PC-9 (cell line): ENCODE data around the gene ITGA2B. TPM values are rescaled to one million over a fixed set of nuclear protein-coding genes. Genes with fewer than 3 reads are reported as not detected.

Source experiments
- BruUV-seq: library from RNA; stranded (reverse); fragments of 400-500 nt; replicated peaks from 2 replicates; lab custom pipeline; 2021; lab: Mats Ljungman, UMichigan
- CTCF ChIA-PET: fragments of 300-600 bp; sonication (Branson Sonifier 250); formaldehyde crosslinking; loops from one replicate; lab custom pipeline; 2022; ENCODE audit warnings: antibody characterized with exemption; lab: Charles Lee
- POLR2A ChIA-PET: fragments of 300-600 bp; sonication (Branson Sonifier 250); formaldehyde crosslinking; loops from one replicate; lab custom pipeline; 2022; ENCODE audit warnings: antibody characterized with exemption; ENCODE audit not compliant: unreplicated experiment; lab: Charles Lee
- DNase-seq, 2 experiments: peaks; one replicate each; pipeline versions ENCODE4 v3.0.0 to v3.0.0-alpha.2; 2015 to 2022; ENCODE audit warnings: mixed read lengths in 1 of 2
- H2AFZ ChIP-seq: fragments of 200-600 bp; sonication (generic); 2 replicates; pipeline ENCODE4 v1.8.1; 2017; ENCODE audit warnings: antibody characterized with exemption
- H3F3A ChIP-seq: fragments of 200-600 bp; sonication (generic); 2 replicates; pipeline ENCODE4 v1.8.1; 2017; ENCODE audit warnings: antibody characterized with exemption, mild to moderate bottlenecking, low read depth; ENCODE audit not compliant: insufficient read depth
- H3K27ac ChIP-seq: fragments of 200-600 bp; sonication (generic); 2 replicates; pipeline ENCODE4 v1.6.1; 2016; ENCODE audit warnings: mixed run types
- H3K27me3 ChIP-seq: fragments of 200-600 bp; sonication (generic); 2 replicates; pipeline ENCODE4 v1.6.1; 2016; ENCODE audit warnings: low read depth, mixed run types; ENCODE audit not compliant: insufficient read depth
- H3K36me3 ChIP-seq: fragments of 200-600 bp; sonication (generic); 2 replicates; pipeline ENCODE4 v1.6.1; 2016; ENCODE audit warnings: low read depth, mixed run types
- H3K4me1 ChIP-seq: fragments of 200-600 bp; sonication (generic); replicated peaks from 2 replicates; pipeline ENCODE4 v1.6.1; 2016; ENCODE audit warnings: mixed run types; ENCODE audit not compliant: insufficient read depth
- H3K4me2 ChIP-seq: fragments of 200-600 bp; sonication (generic); 2 replicates; pipeline ENCODE4 v1.6.1; 2017; ENCODE audit warnings: mixed run types
- H3K4me3 ChIP-seq: fragments of 200-600 bp; sonication (generic); 2 replicates; pipeline ENCODE4 v1.6.1; 2016; ENCODE audit warnings: mixed run types
- H3K79me2 ChIP-seq: fragments of 200-600 bp; sonication (generic); 2 replicates; pipeline ENCODE4 v1.6.1; 2017; ENCODE audit warnings: low read depth, mixed run types
- H3K9me2 ChIP-seq: fragments of 200-600 bp; sonication (generic); 2 replicates; pipeline ENCODE4 v1.8.1; 2017; ENCODE audit warnings: mild to moderate bottlenecking; ENCODE audit not compliant: insufficient read depth
- H3K9me3 ChIP-seq: fragments of 200-600 bp; sonication (generic); 2 replicates; pipeline ENCODE4 v1.8.1; 2016; ENCODE audit warnings: low read depth; ENCODE audit not compliant: insufficient read depth
- H4K20me1 ChIP-seq: fragments of 200-600 bp; sonication (generic); 2 replicates; pipeline ENCODE4 v1.8.1; 2017; ENCODE audit not compliant: insufficient read depth
- EZH2 ChIP-seq: fragments of 200-600 bp; sonication (generic); IDR thresholded peaks from 2 replicates; pipeline ENCODE4 v1.8.0; 2017; ENCODE audit warnings: antibody characterized with exemption, low read depth
- intact Hi-C: fragments of 100-400 bp; cut with micrococcal nuclease; formaldehyde crosslinking; loops from one replicate; pipeline ENCODE4 v1.10.0; 2022; ENCODE audit not compliant: unreplicated experiment
- total RNA-seq: library from RNA; stranded (reverse); gene quantifications from 2 replicates; pipeline ENCODE4 v1.2.3, GENCODE V29; 2021
- TF ChIP-seq, protein P1 (sequence below): fragments of 200-600 bp; sonication (generic); conservative IDR thresholded peaks from 2 replicates; pipeline ENCODE4 v1.6.1; 2017; ENCODE audit warnings: mixed run types, antibody characterized with exemption, mild to moderate bottlenecking, moderate library complexity

Gene ITGA2B
- total RNA-seq, 1 experiment from 2014 or later, result 5.7 TPM

DNA sequence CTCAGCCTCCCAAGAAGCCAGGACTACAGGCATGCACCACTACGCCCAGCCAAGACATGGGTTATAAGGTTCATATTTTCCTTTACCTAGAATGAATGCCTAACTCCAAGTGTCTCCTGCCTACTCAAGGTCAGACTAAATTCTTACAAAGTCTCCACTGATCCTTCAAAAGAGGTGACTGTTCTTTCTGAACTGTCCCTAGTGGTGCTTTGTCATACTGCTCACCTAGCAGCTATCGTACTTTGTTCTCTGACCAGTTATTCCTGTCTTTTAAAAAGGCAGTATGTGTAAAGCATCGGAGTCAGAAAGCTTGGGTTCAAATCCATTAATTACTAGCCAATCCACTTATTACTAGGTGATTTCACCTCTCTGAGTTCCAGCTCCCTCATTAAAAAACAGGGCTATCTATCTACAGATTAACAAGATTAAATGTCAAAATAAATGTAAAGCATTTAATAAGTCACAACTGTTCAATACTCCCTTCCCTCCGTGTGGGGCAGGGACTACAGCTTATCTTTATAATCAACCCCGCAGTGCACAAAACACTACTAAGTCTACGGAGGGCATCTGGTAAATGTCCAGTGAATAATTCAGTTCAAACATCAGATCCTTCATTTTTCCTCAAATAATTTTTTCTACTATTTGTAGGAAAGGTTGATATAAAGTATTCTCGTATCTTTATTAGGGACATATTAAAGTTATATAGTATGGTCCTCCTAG is 20.0 kb upstream of the ITGA2B start:
- intact Hi-C loops, result loop anchor here (10.0 kb wide), 1 partner anchor 265 kb away; no protein-coding TSS in a partner anchor
- no peak overlapping the region for H3K4me2 ChIP-seq
- no peaks in the 10 kb centered on the region for H3K4me1 ChIP-seq
- H3K9me3 ChIP-seq, result no peaks in the 10 kb centered on the region
- CTCF ChIA-PET, result no interaction called here
- H3F3A ChIP-seq, result peaks cover 14% of the 10 kb centered on the region; the same call in 1 of the 2 replicates
- TF ChIP-seq, protein P1, sequence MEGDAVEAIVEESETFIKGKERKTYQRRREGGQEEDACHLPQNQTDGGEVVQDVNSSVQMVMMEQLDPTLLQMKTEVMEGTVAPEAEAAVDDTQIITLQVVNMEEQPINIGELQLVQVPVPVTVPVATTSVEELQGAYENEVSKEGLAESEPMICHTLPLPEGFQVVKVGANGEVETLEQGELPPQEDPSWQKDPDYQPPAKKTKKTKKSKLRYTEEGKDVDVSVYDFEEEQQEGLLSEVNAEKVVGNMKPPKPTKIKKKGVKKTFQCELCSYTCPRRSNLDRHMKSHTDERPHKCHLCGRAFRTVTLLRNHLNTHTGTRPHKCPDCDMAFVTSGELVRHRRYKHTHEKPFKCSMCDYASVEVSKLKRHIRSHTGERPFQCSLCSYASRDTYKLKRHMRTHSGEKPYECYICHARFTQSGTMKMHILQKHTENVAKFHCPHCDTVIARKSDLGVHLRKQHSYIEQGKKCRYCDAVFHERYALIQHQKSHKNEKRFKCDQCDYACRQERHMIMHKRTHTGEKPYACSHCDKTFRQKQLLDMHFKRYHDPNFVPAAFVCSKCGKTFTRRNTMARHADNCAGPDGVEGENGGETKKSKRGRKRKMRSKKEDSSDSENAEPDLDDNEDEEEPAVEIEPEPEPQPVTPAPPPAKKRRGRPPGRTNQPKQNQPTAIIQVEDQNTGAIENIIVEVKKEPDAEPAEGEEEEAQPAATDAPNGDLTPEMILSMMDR, result no peak
- TF ChIP-seq EZH2, result no peak
- BruUV-seq, result no TSS peak
- no peak for DNase-seq
- no peaks in the 10 kb centered on the region for H3K9me2 ChIP-seq
- H3K27ac ChIP-seq, result no peak overlapping the region
- H3K79me2 ChIP-seq, result no peaks in the 10 kb centered on the region
- no peaks in the 10 kb centered on the region; the same call in 1 of the 2 replicates for H4K20me1 ChIP-seq
- no peak overlapping the region for H3K4me3 ChIP-seq
- H3K27me3 ChIP-seq, result no peaks in the 10 kb centered on the region
- POLR2A ChIA-PET, result no interaction called here
- no peak overlapping the region for H2AFZ ChIP-seq
- H3K36me3 ChIP-seq, result no peaks in the 10 kb centered on the region

DNA sequence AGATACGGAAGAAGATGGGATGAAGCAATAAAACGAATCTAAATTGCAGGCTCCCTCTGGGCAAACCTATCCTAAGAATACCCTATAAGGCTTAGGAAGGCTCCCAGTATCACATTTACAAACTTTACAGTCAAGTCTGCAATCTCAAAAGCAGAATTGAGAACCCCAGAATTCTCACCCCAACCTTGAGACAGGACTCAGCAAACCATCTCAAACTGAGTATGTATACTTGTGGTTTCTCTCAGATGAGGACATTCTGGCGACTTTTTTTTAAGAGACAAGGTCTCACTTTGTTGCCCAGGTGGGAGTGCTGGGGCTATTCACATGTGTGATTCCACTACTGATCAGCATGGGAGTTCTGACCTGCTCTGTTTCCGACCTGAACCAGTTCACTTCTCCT is 19.3 kb upstream of the ITGA2B start:
- peaks cover 19% of the 10 kb centered on the region; the same call in 1 of the 2 replicates for H3F3A ChIP-seq
- H3K9me2 ChIP-seq, result no peaks in the 10 kb centered on the region
- H3K27ac ChIP-seq, result no peak overlapping the region
- H3K79me2 ChIP-seq, result no peaks in the 10 kb centered on the region
- no peak for DNase-seq
- no peak for TF ChIP-seq EZH2
- TF ChIP-seq, protein P1, result no peak
- ChIA-PET POLR2A (no interaction called here), CTCF (no interaction called here)
- BruUV-seq, result no TSS peak
- H2AFZ ChIP-seq, result no peak overlapping the region
- intact Hi-C loops, result no loop called here
- H3K4me3 ChIP-seq, result no peak overlapping the region
- H3K36me3 ChIP-seq, result no peaks in the 10 kb centered on the region
- H3K27me3 ChIP-seq, result no peaks in the 10 kb centered on the region
- H3K4me2 ChIP-seq, result no peak overlapping the region
- no peaks in the 10 kb centered on the region for H3K9me3 ChIP-seq
- no peaks in the 10 kb centered on the region; the same call in 1 of the 2 replicates for H4K20me1 ChIP-seq
- no peaks in the 10 kb centered on the region for H3K4me1 ChIP-seq

DNA sequence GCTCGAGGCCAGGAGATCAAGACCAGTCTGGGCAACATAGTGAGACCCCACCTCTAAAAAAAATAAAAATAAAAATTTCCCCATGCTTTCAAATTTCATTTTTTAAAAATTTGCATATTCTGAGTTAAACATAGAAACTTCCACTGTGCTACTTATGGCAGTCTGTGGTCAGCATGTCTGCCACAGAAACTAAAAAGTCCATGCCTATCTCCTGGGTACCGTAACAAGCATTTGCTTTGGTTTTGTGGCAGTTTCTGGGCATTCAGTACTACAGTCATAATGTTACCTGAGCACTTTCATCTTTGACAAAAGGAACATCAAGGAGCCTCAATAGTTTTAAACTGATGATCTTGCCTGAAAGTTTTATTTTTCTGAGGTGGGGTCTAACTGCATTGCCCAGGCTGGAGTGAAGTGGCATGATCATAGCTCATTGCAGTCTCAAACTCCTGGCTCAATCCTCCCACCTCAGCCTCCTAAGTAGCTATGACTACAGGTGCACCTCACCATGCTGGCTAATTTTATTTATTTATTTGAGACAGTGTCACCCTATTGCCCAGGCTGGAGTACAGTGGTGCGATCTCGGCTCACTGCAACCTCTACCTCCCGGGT is 13.2 kb upstream of the ITGA2B start:
- Histone ChIP-seq H3K27me3 (no peaks in the 10 kb centered on the region), H3K9me2 (no peaks in the 10 kb centered on the region), H3K36me3 (peaks cover 7% of the 10 kb centered on the region; the same call in 1 of the 2 replicates), H3F3A (peaks cover 14% of the 10 kb centered on the region; the same call in 1 of the 2 replicates), H3K4me2 (no peak overlapping the region), H4K20me1 (no peaks in the 10 kb centered on the region; the same call in 1 of the 2 replicates), H3K9me3 (no peaks in the 10 kb centered on the region), H3K4me3 (no peak overlapping the region), H3K79me2 (no peaks in the 10 kb centered on the region), H2AFZ (no peak overlapping the region), H3K4me1 (no peaks in the 10 kb centered on the region), H3K27ac (no peak overlapping the region)
- ChIA-PET CTCF (interaction anchor here (0.5 kb wide), 1 partner anchor 53 kb away, joined by 7 read pairs; no protein-coding TSS in a partner anchor), POLR2A (no interaction called here)
- no TSS peak for BruUV-seq
- no peak for DNase-seq
- no peak for TF ChIP-seq EZH2
- TF ChIP-seq, protein P1, result no peak
- intact Hi-C loops, result no loop called here
